HG02642 (cell line): ENCODE measurements around the gene PLEKHA4.
A peak's percentile ranks its signal among the peaks of the same experiment; 100 is the strongest.
"Not testable (repeated sequence)": the region's sequence is repeated elsewhere in the genome, so short reads cannot be mapped to it uniquely, and the experiment has no call there.

Experiments
- ATAC-seq: cut with Tn5 transposase; IDR thresholded peaks from one replicate; pipeline ENCODE4 v1.9.1; 2021; ENCODE audit warnings: mild to moderate bottlenecking; ENCODE audit not compliant: unreplicated experiment, poor library complexity

Gene PLEKHA4, protein sequence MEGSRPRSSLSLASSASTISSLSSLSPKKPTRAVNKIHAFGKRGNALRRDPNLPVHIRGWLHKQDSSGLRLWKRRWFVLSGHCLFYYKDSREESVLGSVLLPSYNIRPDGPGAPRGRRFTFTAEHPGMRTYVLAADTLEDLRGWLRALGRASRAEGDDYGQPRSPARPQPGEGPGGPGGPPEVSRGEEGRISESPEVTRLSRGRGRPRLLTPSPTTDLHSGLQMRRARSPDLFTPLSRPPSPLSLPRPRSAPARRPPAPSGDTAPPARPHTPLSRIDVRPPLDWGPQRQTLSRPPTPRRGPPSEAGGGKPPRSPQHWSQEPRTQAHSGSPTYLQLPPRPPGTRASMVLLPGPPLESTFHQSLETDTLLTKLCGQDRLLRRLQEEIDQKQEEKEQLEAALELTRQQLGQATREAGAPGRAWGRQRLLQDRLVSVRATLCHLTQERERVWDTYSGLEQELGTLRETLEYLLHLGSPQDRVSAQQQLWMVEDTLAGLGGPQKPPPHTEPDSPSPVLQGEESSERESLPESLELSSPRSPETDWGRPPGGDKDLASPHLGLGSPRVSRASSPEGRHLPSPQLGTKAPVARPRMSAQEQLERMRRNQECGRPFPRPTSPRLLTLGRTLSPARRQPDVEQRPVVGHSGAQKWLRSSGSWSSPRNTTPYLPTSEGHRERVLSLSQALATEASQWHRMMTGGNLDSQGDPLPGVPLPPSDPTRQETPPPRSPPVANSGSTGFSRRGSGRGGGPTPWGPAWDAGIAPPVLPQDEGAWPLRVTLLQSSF

DNA sequence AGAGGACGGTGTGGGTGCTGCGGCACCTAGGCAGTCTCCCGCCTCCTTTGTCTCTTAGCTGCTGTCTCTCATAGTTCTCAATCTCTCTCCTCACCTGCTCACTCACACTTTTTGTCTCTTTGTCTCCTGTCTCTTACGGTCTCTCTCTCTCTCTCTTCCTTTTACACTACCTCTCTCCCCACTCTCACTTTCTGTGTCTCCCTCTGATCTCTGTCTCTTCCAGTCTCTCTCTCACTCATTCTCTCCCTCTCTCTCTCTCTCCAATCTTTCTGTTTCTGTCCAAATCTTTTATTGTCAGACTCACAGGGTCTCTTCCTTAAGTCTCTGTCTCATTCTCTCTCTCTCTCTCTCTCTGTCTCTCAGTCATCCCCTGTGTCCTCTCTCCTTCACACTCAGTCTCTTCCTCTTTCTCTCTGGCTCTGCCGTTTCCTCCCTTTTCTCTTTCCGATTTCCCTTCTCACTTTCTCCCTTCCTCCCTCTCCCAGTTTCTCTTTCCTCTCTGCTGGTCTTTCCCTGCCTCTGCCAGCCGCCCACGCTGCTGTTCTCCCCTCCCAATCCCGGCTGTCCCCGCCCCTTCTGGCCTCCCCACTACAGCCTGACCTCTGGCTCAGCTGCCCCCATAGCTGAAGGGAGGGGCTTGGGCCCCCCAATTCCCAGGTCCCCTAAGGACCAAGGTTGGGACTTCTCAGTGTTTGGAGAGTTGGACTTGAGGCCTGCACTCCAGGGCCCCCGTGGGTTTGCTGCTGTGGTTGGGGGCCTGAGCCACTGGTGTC lies at the start of gene PLEKHA4:
TSS of gene PLEKHA4 (minus strand) at position 504 of the 773 bp plus-strand sequence. CDS start 997 bp downstream, outside the sequence.
- ATAC-seq = no peak

DNA sequence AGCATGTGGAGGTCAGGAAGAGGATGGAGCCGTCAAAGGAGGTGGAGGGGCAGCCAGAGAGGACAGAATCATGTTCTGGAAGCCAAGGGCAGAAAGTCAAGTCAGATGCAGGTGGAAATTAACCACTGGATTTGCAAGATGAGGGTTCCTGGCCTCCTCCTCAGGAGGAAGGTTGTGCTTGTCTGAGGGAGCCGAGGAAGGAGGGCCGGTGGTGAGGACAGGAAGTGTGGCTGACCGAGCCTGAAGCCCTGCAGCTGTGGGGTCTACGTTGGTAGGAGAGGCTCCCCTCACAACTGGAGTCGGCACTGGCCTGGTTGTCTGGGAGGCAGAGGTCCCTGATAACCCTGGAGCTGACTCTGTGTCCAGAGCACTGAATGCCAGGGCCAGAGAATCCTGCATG lies 49.7 kb upstream of the PLEKHA4 start:
- ATAC-seq = no peak

DNA sequence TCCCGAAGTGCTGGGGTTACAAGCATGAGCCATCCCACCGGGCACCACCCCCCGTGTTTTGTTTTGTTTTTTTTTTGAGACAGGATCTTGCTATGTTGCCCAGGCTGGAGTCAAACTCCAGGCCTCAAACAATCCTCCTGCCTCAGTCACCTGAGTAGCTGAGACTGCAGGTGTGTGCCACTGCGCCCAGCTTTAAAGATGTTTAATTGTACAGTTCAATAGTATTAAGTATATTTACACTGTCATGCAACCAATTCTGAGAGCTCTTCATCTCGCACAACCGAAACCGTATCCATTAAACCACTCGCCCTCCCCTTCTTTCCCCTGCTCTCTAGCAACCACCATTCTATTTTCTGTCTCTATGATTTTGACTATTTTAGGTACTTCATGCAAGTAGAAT lies 47.3 kb upstream of the PLEKHA4 start:
- ATAC-seq = no peak

DNA sequence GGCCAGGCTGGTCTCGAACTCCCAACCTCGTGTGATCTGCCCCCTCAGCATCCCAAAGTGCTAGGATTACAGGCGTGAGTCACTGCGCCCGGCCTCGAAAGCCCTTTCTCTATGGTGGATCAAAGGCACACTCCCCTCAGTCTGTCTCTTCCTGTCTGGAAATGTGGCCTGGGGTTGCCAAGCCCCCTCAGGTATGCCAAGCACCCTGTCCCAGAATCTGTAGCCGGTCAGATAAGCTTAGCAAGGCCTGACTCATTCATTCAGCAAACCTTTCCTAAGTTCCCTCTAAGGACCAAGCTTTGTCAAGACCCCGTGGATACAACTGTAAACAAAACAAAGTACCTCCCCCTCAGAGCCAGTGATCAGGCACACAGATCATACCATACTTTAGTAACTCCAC lies 45.8 kb upstream of the PLEKHA4 start:
- ATAC-seq = no peak

DNA sequence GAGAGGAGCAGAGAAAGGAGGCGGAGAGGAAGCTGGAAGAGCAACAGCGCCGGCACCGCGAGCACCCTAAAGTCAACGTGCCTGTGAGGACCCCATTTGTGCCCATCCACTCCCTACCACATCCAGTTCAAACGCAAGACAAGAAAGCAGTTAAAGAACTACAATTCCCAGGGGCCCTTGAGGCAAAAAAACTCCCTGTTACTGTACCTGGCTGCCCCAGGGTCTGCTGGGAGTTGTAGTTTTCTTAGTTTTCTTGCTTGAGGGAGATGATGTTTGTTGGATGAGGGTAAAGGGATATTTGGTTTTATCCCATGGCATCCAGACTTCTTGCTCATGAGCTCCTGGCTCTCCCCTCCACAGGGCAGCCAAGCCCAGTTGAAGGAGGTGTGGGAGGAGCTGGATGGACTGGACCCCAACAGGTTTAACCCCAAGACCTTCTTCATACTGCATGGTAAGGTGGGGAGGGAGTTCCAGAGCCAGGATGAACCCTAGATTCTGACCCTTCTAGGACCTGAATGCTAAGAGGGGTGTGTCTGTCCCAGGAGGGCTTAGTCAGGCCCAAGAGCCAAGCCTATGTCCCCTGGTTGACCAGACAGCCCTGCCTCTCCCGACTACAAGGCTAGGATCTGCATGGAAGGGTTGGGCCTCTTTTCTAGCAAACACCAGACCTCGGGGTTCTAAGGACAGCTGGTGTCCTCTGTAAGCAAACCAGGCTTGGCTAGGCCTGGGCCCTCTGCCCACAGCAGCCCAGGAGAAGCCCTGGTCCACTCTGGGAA lies 44.9 kb upstream of the PLEKHA4 start:
- no peak for ATAC-seq

DNA sequence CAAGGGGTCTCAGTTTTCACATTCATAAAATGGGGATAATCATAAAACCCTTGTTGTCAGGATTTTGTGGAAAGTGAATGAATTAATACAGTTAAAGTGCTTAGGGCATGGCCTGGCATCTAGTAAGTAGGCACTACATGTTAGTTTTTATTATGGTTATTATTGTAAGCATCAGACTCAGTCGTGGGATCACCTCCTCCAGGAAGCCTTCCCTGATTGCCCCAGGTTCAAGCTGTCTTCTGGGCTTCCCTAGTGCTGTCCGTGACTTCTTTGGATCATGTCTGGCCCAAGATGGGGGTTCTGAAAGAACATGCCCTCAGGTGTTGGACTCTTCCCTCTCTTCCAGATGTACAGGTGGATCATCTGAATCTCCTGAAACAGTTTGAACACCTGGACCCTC lies 42.4 kb upstream of the PLEKHA4 start:
- no peak for ATAC-seq

DNA sequence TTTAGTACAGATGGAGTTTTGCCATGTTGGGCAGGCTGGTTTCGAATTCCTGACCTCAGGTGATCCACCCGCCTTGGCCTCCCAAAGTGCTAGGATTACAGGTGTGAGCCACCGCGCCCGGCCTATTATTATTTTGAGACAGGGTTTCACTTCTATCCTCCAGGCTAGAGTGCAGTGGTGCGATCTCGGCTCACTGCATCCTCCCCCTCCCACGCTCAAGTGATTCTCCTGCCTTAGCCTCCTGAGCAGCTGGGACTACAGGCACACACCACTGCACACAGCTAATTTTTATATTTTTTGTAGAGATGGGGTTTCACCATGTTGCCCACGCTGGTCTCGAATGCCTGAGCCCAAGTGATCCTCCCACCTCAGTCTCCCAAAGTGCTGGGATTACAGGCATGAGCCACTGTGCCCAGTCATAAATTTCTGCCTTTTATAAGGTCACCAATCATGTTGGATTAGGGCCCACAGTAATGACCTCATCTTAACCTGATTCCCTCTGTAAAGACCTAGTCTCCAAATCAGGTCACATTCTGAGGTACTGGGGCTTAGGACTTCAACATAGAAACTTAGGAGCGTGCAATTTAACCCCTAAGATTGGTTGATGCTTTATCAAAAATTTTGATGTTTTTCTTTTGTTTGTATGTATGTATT lies 41.1 kb upstream of the PLEKHA4 start:
- not testable (repeated sequence) for ATAC-seq

DNA sequence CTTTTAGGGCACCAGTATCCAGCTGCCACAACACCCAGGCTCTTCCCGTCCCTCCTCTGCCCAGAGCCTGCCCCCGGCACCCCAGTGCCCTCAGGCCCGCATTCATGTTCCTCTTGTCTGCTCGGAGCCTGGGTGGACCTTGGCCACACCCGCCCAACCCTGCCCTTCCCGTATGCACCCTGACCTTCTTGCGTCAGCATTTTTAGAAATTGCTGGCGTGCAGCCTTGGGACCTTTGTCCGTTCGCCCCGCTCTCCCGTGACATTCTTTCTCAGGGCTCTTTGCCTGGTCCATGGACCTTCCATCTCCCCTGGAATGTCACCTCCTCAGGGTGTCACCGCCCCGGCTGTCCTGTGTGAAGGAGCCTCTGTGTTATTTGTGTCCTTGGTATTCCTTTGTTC lies 39.3 kb upstream of the PLEKHA4 start:
- no peak for ATAC-seq

DNA sequence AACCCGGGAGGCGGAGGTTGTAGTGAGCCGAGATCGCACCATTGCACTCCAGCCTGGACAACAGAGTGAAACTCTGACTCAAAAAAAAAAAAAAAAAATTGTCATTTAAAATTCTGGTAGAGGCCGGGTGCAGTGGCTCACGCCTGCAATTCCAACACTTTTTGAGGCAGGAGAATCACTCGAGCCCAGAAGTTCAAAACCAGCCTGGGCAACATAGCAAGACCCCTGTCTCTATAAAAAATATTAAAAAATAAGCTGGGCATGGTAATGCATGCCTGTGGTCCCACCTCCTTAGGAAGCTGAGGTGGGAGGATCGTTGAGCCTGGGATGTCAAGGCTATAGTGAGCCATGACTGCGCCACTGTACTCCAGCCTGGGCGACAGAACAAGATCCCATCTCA lies 37.9 kb upstream of the PLEKHA4 start:
- no peak for ATAC-seq

DNA sequence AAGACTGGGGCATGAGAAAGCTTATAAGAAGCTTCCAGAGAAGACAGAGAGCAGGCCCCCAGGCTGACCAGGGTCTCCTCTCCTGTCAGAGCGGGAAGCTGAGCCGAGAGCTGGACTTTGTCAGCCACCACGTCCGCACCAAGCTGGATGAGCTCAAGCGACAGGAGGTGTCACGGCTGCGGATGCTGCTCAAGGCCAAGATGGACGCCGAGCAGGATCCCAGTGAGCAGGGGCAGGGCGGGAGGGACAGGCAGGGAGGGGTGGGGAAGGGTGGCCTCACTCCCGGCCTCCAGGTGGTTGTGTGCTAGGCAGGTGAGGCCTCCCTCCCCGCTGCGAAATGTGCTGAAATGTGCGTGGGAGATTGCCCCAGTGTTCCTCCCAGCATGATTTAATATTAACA lies 37.2 kb upstream of the PLEKHA4 start:
- no peak for ATAC-seq

DNA sequence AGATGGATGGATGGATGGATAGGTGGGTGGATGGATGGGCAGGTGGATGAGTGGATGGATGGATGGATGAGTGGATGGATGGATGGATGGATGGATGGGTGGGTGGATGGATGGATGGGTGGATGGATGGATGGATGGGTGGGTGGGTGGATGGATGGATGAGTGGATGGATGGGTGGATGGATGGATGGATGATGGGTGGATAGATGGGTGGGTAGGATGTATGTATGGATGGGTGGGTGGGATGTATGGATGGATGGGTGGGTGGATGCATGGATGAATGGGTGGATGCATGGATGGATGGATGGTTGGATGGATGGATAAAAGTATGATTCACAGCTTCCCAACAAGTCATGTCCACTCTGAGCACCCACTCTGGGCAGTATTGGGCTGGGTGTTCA lies 35.4 kb upstream of the PLEKHA4 start:
- ATAC-seq = not testable (repeated sequence)

DNA sequence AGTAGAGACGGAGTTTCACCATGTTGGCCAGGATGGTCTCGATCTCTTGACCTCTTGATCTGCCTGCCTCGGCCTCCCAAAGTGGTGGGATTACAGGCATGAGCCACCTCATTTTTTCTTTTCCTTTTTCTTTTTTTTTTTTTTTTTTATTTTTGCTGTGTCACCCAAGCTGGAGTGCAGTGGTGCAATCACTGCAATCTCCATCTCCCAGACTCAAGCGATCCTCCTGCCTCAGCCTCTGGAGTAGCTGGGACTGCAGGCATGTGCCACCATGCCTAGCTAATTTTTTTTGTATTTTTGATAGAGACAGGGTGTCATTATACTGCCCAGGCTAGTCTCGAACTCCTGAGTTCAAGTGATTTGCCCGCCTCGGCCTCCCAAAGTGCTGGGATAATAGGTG lies 33.9 kb upstream of the PLEKHA4 start:
- not testable (repeated sequence) for ATAC-seq

DNA sequence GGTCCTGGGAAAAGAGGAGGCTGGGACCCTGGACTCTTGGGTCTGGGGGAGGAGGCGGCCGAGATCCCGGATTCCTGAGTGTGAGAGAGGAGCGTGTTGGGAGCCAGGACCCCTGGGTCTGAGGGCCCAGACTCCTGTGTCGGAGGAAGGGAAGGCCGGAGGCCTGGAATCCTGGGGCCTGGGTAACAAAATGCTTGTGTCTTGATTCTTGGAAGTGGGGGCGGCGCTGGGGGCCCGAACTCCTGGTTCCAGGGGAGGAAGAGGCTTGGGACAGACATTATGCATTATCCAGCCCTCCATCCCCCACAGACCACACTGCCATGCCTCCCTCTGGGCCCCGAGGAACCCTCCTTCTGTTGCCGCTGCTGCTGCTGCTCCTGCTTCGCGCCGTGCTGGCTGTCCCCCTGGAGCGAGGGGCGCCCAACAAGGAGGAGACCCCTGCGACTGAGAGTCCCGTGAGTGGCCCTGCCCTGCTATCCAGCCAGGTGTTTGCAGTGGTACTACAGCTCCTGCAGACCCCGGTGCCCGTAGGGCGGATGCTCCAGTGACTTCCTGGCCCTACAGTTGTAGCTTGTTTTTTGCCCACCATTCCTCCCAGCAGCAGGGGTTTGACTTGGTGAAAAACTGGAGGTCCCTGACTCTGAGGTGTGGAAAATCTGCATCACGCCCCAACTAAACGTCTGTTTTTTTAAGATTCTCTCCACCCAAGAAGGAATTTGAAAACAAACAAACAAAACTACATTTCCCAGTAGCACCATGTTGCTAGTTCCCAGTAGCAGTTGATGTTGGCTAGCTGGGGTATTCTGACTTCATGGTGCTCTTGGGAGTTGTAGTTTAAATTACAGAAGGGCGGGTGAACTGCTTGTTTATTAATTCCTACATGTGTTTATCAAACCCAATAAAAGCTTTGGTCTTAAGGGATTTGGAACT lies 32.3 kb upstream of the PLEKHA4 start:
- no peak for ATAC-seq

DNA sequence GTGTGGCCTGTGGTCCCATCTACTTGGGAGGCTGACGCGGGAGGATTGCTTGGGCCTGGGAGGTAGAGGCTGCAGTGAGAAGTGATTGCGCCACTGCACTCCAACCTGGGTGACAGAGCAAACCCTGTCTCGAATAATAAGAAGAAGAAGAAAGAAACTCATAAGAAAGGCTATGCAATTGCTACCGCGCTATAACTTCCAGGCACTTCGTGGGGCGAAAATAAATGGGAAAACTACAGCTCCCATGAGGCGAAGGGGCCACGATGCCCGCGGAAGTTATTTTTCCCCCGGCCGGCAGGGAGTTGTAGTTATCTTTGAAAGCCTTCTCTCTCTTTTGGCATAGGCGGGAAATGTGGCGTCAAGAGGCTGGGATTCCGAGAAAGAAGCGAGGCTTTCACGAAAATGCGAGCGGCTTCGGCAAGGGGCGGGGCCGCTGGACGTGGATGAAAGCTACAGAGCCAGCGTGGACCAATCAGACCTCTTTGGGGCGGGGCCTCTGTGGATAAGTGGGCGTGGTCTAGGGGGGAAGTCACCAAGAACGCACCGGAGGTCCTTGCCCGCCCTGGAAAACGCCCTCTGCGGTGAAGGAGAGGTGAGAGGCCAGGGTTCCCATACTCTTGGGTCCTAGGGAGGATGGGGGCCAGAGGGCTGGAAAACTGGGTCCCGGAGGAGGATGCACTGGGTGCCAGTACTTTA lies 31.5 kb upstream of the PLEKHA4 start, which contains the start of gene NUCB1:
TSS of gene NUCB1 (plus strand) at position 532 of the 696 bp plus-strand sequence. CDS start 485 bp downstream, outside the sequence.
- ATAC-seq = peak; percentile 92

DNA sequence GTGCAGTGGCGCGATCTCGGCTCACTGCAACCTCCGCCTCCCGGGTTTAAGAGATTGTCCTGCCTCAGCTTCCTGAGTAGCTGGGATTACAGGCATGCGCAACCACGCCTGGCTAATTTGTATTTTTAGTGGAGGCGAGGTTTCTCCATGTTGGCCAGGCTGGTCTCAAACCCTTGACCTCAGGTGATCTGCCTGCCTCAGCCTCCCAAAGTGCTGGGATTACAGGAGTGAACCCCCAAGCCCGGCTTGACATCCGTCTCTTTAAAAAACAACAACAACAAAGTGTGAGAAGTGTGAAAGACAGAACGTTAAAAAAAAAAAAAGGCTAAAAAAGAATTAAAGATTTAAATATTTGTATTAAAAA lies 31.0 kb upstream of the PLEKHA4 start:
- ATAC-seq = not testable (repeated sequence)

DNA sequence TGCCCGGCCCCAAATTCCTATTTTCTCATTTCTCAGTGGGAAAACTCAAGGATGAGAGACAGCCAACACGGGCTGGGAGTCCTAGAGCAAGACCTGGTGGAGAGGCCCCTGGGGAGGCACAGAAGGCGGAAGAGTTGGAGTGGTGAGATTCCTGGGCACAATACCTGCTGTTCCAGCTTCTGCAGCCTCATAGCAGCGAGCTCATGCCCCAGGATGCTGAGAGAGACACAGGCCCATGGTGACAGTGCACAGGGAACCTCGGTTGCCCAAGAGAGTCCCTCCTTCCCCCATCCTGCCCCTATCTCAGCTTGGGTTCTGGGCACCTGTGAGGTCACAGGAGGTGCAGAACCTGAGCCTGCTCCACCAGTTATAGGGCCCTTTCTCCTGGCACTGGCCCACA lies 28.8 kb upstream of the PLEKHA4 start:
- no peak for ATAC-seq

DNA sequence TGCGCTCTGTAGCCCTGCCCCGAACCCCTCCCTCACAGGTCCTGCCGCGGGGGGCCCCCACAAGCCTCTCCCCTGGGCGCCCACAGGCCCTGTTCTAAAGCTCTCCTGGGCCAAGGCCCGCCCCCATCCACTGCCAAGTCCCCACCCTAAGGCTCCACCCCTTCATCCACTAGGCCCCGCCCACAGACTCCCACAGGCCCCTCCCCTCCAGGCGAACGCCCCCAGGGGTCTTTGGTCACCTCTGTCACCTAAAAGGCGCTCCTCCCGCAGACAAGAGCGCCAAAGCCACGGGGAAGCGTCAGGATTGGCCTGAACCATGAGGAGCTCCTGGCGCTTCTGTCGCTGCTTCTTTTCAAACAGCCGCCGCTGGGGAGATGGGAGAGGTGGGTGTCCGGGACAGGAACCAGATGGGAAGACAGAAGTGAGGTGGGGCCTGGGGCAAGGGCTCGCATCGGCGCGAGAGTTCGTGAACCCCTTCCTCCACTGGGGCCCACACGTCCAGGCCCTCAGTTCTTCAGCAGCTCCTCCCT lies 27.8 kb upstream of the PLEKHA4 start:
- no peak for ATAC-seq

DNA sequence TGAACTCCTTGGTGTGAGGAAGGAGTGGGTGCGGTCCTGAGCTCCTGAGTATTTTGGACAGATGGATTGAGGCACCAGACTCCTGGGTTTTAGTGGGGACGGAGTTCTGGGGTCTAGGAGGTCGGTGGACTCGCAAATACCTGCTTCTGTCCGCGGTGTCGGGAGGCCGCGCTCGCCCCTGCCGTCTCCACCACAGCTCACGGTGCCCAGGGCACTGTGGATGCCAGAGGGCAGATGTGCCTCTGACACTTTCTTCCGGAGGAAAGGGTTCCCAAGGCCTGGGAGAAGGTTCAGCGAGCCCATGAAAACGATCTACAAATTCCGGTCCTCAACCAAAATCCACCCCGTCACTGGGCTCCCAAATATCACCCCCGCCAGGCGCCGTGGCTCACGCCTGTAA lies 26.8 kb upstream of the PLEKHA4 start:
- no peak for ATAC-seq
